CD4-positive, alpha-beta T cell (primary cell): ENCODE results near the gene UNC13C. TPM values are rescaled to one million over a fixed set of nuclear protein-coding genes. Genes with fewer than 3 reads are reported as not detected.

Source experiments
- ATAC-seq: fragments of 200-7000 bp; cut with Tn5 transposase; one replicate; pipeline ENCODE4 v1.10.0; 2022; ENCODE audit warnings: mild to moderate bottlenecking; ENCODE audit not compliant: poor library complexity
- CTCF ChIA-PET: fragments of 350-600 bp; sonication (Branson Sonifier 250); formaldehyde crosslinking; loops from one replicate; lab custom pipeline; 2021; ENCODE audit warnings: antibody characterized with exemption, inconsistent platforms; lab: Charles Lee
- POLR2A ChIA-PET: fragments of 350-600 bp; sonication (Branson Sonifier 250); formaldehyde crosslinking; loops from one replicate; lab custom pipeline; 2021; ENCODE audit warnings: antibody characterized with exemption, inconsistent platforms; lab: Charles Lee
- DNase-seq, 14 experiments: peaks; one replicate each; pipeline ENCODE4 v3.0.0-alpha.2; 2013 to 2020; ENCODE audit warnings: mixed read lengths in 2 of 14
- H3K27ac ChIP-seq, 2 donors: one replicate each; pipeline versions ENCODE4 v1.5.1 to v1.7.0; 2013; ENCODE audit warnings: low read length in 2 of 2, low read depth in 1 of 2, mild to moderate bottlenecking in 1 of 2
- H3K27me3 ChIP-seq, 2 experiments: 1 replicate in 1 of 2; 2 replicates in 1 of 2; pipeline versions ENCODE4 v1.6.1 to v1.7.0; 2013; ENCODE audit warnings: low read length in 2 of 2, control low read depth in 1 of 2, mild to moderate bottlenecking in 1 of 2, moderate library complexity in 1 of 2; ENCODE audit not compliant: insufficient read depth in 2 of 2, control insufficient read depth in 1 of 2
- H3K36me3 ChIP-seq: one replicate; pipeline ENCODE4 v1.6.1; 2013; ENCODE audit warnings: low read length, control low read depth; ENCODE audit not compliant: insufficient read depth
- H3K4me1 ChIP-seq: one replicate; pipeline ENCODE4 v1.6.1; 2013; ENCODE audit warnings: low read length, control low read depth; ENCODE audit not compliant: insufficient read depth
- H3K4me3 ChIP-seq: one replicate; pipeline ENCODE4 v1.5.1; 2013; ENCODE audit warnings: mild to moderate bottlenecking, low read length, moderate library complexity
- H3K9me3 ChIP-seq, 2 experiments: 1 replicate in 1 of 2; 2 replicates in 1 of 2; pipeline versions ENCODE4 v1.6.1 to v1.7.0; 2013; ENCODE audit warnings: low read length in 2 of 2, mild to moderate bottlenecking in 2 of 2, control low read depth in 1 of 2, moderate library complexity in 1 of 2; ENCODE audit not compliant: control insufficient read depth in 1 of 2, insufficient read depth in 1 of 2
- H3K27ac Mint-ChIP-seq: one replicate; pipeline ENCODE4 v1.8.0; 2020; ENCODE audit warnings: mixed read lengths
- H3K27me3 Mint-ChIP-seq: one replicate; pipeline ENCODE4 v1.8.0; 2021; ENCODE audit warnings: mixed read lengths
- H3K36me3 Mint-ChIP-seq: one replicate; pipeline ENCODE4 v1.8.0; 2021; ENCODE audit warnings: low read depth, mixed read lengths
- H3K4me1 Mint-ChIP-seq: one replicate; pipeline ENCODE4 v1.8.0; 2021; ENCODE audit warnings: low read depth, mixed read lengths
- H3K4me3 Mint-ChIP-seq: one replicate; pipeline ENCODE4 v1.8.0; 2020; ENCODE audit warnings: mild to moderate bottlenecking, mixed read lengths
- H3K9me3 Mint-ChIP-seq: one replicate; pipeline ENCODE4 v1.8.0; 2020; ENCODE audit warnings: mixed read lengths
- intact Hi-C, 2 experiments: fragments of 100-400 bp; cut with DNase I in 1 of 2; cut with micrococcal nuclease in 1 of 2; formaldehyde crosslinking; loops; one replicate each; pipeline versions ENCODE4 v1.15.1 to v1.9.0; 2023 to 2025; cut with DNase I, micrococcal nuclease
- total RNA-seq, 174 experiments: library from RNA in 2 of 174; stranded (reverse) in 2 of 174; gene quantifications; one replicate each; pipeline ENCODE4 v1.2.3 and lab custom pipeline; 2021 to 2026
- TF ChIP-seq, protein P1 (sequence below): fragments of 200-600 bp; IDR thresholded peaks from one replicate; pipeline ENCODE4 v1.8.0; 2022; ENCODE audit warnings: antibody characterized with exemption, mild to moderate bottlenecking

Gene UNC13C
- total RNA-seq, 2 experiments from 2014 or later: not detected

DNA sequence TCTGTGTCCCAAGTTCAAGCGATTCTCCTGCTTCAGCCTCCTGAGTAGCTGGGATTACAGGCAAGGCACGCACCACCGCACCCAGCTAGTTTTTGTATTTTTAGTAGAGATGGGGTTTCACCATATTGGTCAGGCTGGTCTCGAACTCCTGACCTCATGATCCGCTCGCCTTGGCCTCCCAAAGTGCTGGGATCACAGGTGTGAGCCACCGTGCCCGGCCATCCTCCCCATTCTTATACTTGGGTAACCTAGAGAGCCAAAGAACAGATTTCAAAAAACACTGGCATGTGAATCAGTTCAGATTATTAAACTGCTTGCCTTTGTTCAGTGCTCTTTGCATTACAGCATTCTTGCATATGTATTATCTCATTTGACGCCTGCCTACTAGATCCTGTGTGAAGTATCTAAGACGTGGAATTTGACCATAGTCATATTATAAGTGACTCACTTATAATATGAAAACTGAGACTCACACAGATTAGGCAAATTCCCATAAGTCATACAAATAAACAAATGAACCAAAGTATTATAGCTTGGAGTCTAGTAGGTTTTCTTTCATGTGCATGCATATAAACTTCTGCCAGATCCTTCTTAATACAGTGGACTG, 123.5 kb downstream of the UNC13C start:
- H3K36me3 ChIP-seq: no peaks in the 10 kb centered on the region
- intact Hi-C loops: no loop called here
- POLR2A ChIA-PET: no interaction called here
- H3K4me3 ChIP-seq: no peak overlapping the region
- CTCF ChIA-PET: no interaction called here
- Mint-ChIP-seq H3K9me3 (no peaks in the 10 kb centered on the region), H3K4me1 (no peaks in the 10 kb centered on the region), H3K36me3 (no peaks in the 10 kb centered on the region), H3K27me3 (peaks cover 4% of the 10 kb centered on the region), H3K4me3 (no peak overlapping the region), H3K27ac (no peak overlapping the region)
- no peak overlapping the region for H3K27ac ChIP-seq
- H3K4me1 ChIP-seq: no peaks in the 10 kb centered on the region
- TF ChIP-seq, protein P1, sequence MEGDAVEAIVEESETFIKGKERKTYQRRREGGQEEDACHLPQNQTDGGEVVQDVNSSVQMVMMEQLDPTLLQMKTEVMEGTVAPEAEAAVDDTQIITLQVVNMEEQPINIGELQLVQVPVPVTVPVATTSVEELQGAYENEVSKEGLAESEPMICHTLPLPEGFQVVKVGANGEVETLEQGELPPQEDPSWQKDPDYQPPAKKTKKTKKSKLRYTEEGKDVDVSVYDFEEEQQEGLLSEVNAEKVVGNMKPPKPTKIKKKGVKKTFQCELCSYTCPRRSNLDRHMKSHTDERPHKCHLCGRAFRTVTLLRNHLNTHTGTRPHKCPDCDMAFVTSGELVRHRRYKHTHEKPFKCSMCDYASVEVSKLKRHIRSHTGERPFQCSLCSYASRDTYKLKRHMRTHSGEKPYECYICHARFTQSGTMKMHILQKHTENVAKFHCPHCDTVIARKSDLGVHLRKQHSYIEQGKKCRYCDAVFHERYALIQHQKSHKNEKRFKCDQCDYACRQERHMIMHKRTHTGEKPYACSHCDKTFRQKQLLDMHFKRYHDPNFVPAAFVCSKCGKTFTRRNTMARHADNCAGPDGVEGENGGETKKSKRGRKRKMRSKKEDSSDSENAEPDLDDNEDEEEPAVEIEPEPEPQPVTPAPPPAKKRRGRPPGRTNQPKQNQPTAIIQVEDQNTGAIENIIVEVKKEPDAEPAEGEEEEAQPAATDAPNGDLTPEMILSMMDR: no peak
- no peaks in the 10 kb centered on the region for H3K27me3 ChIP-seq
- no peak for DNase-seq
- ATAC-seq: no peak
- no peaks in the 10 kb centered on the region for H3K9me3 ChIP-seq

DNA sequence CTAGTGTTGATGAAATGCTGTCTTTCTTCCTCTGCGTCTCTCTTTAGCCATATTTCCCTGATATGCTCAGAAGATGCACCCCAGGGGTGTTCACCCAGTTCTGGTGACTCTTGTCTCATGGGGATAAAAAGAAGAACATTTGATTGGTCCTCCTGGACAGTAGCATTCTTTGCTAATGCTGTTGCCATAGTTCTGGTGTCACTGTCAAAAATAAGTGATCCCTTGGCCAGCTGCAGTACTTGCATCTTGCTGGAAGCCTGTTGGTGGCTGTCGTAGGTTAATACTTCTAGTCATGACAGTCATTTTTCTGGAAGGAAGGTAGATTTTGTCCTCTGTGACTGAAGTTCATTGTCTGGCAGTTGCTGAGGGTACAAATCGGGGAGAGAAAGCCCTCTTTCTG, 124.5 kb downstream of the UNC13C start:
- Histone ChIP-seq H3K4me3 (no peak overlapping the region), H3K9me3 (no peaks in the 10 kb centered on the region), H3K36me3 (no peaks in the 10 kb centered on the region), H3K27ac (no peak overlapping the region), H3K4me1 (no peaks in the 10 kb centered on the region), H3K27me3 (no peaks in the 10 kb centered on the region)
- TF ChIP-seq, protein P1: no peak
- no peaks in the 10 kb centered on the region for H3K9me3 Mint-ChIP-seq
- ChIA-PET CTCF (no interaction called here), POLR2A (no interaction called here)
- H3K36me3 Mint-ChIP-seq: no peaks in the 10 kb centered on the region
- H3K27ac Mint-ChIP-seq: no peak overlapping the region
- ATAC-seq (no peak), DNase-seq (no peak)
- no peaks in the 10 kb centered on the region for H3K4me1 Mint-ChIP-seq
- H3K4me3 Mint-ChIP-seq: no peak overlapping the region
- intact Hi-C loops: no loop called here
- H3K27me3 Mint-ChIP-seq: peaks cover 2% of the 10 kb centered on the region

DNA sequence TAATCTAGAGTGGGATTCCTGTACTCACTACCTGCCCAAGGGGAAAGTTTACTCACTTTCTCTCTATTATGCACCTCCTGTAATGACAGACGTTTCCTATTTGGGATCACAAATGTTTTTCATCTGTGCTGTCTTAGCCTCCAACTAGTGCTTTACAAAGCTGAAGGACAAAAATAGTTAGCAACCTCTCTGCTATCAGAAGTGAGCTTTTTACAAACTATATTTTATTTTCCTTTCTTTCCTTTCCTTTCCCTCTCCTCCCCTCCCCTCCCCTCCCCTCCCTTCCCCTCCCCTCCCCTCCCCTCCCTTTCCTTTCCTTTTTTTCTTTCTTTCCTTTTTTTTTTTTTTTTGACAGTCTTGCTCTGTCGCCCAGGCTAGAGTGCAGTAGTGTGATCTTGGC, 130.8 kb downstream of the UNC13C start:
- intact Hi-C loops: no loop called here
- Histone ChIP-seq H3K4me1 (no peaks in the 10 kb centered on the region), H3K27me3 (no peaks in the 10 kb centered on the region), H3K27ac (no peak overlapping the region), H3K4me3 (no peak overlapping the region), H3K9me3 (no peaks in the 10 kb centered on the region), H3K36me3 (no peaks in the 10 kb centered on the region)
- Mint-ChIP-seq H3K9me3 (no peaks in the 10 kb centered on the region), H3K36me3 (no peaks in the 10 kb centered on the region), H3K27ac (no peak overlapping the region), H3K4me1 (no peaks in the 10 kb centered on the region), H3K4me3 (no peak overlapping the region), H3K27me3 (no peaks in the 10 kb centered on the region)
- TF ChIP-seq, protein P1: no peak
- ATAC-seq: no peak
- POLR2A ChIA-PET: no interaction called here
- CTCF ChIA-PET: no interaction called here
- no peak for DNase-seq
